ENCODE data around the gene ENTPD6.
A peak's percentile ranks its signal among the peaks of the same experiment; 100 is the strongest.

ENTPD6 gene

GRCh38 chr20:25220021-25220730 is 24.7 kb downstream of the ENTPD6 start:
- TF ChIP-seq POLR2A (IDR thresholded peaks at IDR 0.05; ENCODE audit: low read length) (no peak), GATA1 (IDR thresholded peaks at IDR 0.05; ENCODE audit: low read depth, low read length) (no peak)
- DNase-seq: peak in 1 of 2 experiments; percentile 20

DNA sequence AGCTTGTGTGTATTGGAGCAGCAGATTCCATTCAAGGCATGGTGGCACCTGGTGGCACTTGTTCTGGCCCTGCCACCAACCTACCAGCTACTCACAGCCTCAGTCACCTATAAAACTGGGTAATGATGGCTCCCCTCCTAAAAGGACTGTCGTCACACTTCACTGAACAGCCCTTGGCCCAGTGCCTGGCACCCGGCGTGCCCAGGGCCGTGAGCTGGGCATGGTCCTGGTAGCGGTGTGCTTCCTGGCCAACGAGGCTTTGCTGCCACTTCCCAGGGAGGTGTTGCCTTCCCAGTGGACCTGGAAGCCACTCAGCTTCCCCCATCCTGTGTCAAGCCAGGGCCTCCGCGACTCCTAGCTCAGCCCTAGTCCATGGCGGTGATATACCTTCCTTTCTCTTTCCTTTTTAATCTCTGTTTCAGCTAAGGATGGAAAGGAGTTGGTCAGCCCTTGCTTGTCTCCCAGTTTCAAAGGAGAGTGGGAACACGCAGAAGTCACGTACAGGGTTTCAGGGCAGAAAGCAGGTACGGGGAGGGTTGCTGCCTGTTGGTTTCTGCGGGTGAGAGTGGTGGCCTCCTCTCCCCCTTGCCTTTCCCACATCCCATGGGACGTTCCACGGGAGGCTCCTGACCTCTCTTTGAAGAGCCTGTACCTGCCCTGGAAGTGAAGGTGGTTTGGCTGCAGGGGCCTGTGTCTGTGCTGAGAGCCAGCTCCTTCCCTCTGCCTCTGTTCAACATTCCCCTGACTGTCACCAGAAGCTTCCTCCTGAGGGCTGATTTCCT is 25.5 kb downstream of the ENTPD6 start:
- no peak for DNase-seq

DNA sequence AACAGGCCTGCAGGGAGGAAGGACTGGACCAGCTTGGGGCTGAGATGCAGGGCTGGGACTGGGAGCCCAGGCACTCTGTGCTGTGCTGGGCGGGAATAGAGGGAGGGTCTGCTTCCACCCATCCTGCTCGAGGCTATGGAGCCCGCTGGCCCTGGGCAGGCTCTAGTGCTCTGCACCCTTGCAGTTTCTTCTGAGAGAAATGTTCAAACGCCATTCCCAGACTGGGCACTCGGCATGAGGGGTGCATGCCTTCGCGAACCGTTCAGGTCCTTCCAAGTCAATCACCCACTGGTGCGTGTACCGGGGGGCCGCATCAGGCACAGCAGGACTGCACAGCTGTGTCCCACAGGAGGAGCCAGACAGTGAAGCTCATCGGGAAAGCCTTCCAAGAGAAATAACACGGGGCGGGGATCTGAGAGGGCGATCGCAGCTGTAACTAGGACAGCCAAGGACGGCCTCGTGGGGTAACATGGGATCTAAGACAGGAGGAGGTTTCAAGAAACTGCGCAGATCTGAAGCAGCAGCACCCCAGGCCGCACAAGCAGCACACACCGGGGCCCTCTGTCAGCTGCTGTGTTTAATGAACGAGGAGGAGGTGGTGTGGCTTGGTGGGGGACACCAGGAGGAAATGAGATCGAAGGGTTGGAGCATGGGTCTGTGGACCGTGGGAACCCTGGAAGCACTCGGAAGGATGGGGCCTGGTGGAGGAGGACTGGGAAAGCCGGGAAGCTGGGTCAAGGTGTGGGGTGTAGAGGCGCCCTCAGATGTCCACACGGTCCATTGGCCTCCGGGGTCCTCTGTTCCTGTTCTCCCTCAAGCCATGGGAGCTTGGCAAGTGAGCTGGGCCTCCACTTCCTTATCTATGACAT is 26.3 kb downstream of the ENTPD6 start:
- no peak for DNase-seq
- TF ChIP-seq GATA1 (IDR thresholded peaks at IDR 0.05; ENCODE audit: low read depth, low read length) (no peak), POLR2A (IDR thresholded peaks at IDR 0.05; ENCODE audit: low read length) (no peak)

More for the DNA sequence above, 25.5 kb downstream of the ENTPD6 start:
- no peak for TF ChIP-seq POLR2A (IDR thresholded peaks at IDR 0.05; ENCODE audit: low read length)
- no peak for TF ChIP-seq GATA1 (IDR thresholded peaks at IDR 0.05; ENCODE audit: low read depth, low read length)

GRCh38 chr20:25222461-25223178 is 27.1 kb downstream of the ENTPD6 start:
- DNase-seq: no peak
- TF ChIP-seq POLR2A (IDR thresholded peaks at IDR 0.05; ENCODE audit: low read length): no peak
- TF ChIP-seq GATA1 (IDR thresholded peaks at IDR 0.05; ENCODE audit: low read depth, low read length): no peak

DNA sequence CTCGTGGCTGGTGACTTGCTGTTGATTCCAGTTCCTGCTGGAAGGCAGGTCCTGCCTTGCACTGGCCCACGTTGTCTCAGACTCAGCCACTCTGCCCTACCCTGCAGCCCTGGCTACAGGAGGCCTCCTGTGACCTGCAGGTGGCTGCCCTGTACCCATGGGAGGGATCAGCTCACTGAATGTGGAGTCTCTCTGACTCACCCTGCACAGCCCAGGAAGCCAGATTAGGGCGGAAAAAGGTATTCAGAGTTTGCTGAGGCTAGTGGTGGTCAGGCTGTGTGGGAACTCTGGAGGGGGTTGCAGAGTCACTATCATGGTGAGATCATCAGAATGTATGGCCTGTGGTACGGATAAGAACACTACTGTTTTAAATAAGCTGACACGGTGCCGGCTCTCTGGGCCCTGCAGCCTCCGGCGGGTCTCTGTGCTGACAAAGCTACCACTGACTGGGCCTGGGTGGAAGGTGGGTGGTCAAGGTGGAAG is 27.7 kb downstream of the ENTPD6 start:
- peak; percentile 61 to 77 for DNase-seq
- TF ChIP-seq GATA1 (IDR thresholded peaks at IDR 0.05; ENCODE audit: low read depth, low read length) (no peak), POLR2A (IDR thresholded peaks at IDR 0.05; ENCODE audit: low read length) (peak; percentile 38)

GRCh38 chr20:25223765-25224720 is 28.5 kb downstream of the ENTPD6 start:
- TF ChIP-seq POLR2A (IDR thresholded peaks at IDR 0.05; ENCODE audit: low read length) (no peak), GATA1 (IDR thresholded peaks at IDR 0.05; ENCODE audit: low read depth, low read length) (no peak)

GRCh38 chr20:25224941-25225340 is 29.4 kb downstream of the ENTPD6 start:
- no peak for DNase-seq
- TF ChIP-seq POLR2A (IDR thresholded peaks at IDR 0.05; ENCODE audit: low read length) (no peak), GATA1 (IDR thresholded peaks at IDR 0.05; ENCODE audit: low read depth, low read length) (no peak)

More at GRCh38 chr20:25223765-25224720, 28.5 kb downstream of the ENTPD6 start:
- DNase-seq: no peak

GRCh38 chr20:25225642-25226432 is 30.3 kb downstream of the ENTPD6 start:
- DNase-seq: no peak

GRCh38 chr20:25226433-25227316 is 31.2 kb downstream of the ENTPD6 start:
- no peak for DNase-seq
- TF ChIP-seq GATA1 (IDR thresholded peaks at IDR 0.05; ENCODE audit: low read depth, low read length) (no peak), POLR2A (IDR thresholded peaks at IDR 0.05; ENCODE audit: low read length) (no peak)

More at GRCh38 chr20:25225642-25226432, 30.3 kb downstream of the ENTPD6 start:
- TF ChIP-seq GATA1 (IDR thresholded peaks at IDR 0.05; ENCODE audit: low read depth, low read length) (no peak), POLR2A (IDR thresholded peaks at IDR 0.05; ENCODE audit: low read length) (no peak)

GRCh38 chr20:25227317-25227831 is 31.9 kb downstream of the ENTPD6 start:
- TF ChIP-seq GATA1 (IDR thresholded peaks at IDR 0.05; ENCODE audit: low read depth, low read length): no peak
- peak; percentile 24 for TF ChIP-seq POLR2A (IDR thresholded peaks at IDR 0.05; ENCODE audit: low read length)
- DNase-seq: peak; percentile 60 to 82

Measured in erythroblast (primary cell).